ENCODE results near the gene TOPAZ1.

TOPAZ1 gene

DNA sequence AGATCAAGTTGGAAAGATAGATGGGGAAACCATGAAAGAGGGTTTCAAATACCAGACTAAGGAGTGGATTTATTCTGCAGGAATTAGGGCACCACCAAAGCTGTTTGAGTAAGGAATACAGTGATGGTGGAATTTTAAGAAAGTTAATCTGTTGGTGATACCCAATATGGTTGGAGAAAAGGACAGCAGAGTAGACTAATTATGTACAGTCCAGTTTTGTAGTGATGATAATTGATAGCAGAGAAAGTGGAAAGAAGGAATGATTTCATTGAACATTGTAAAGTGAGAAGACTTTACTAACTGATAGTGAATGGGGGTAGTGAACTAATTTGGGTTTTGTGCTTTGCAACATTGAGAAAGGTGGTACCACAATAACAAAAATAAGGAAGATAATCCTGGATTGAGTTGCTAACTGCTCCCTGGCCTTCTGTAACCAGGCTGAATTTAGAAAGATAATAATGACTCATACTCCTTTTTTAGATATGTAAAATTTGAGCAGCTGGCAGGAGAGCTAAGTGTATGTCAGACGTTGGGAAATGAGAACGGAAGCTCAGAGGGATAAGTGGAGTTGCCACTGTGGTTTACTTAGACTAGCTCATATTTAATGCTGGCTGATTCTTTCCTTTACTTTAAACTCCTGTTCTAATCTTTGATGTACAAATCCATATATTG, 113.8 kb downstream of the TOPAZ1 start:
- H3K4me1 Mint-ChIP-seq, result peaks cover 0 to 2% of the 10 kb centered on the region in 2 donors
- no peak for ATAC-seq (replicated peaks)
- no peak overlapping the region for H3K4me3 Mint-ChIP-seq
- DNase-seq, result no peak
- no peaks in the 10 kb centered on the region for H3K27me3 Mint-ChIP-seq
- H3K36me3 Mint-ChIP-seq, result peaks cover 21 to 33% of the 10 kb centered on the region in 2 donors
- H3K27ac Mint-ChIP-seq, result no peak overlapping the region
- no peaks in the 10 kb centered on the region for H3K9me3 Mint-ChIP-seq

- Mint-ChIP-seq H3K4me3 (no peak overlapping the region), H3K4me1 (peaks cover 0 to 2% of the 10 kb centered on the region in 2 donors), H3K9me3 (no peaks in the 10 kb centered on the region), H3K36me3 (peaks cover 11 to 20% of the 10 kb centered on the region in 2 donors), H3K27me3 (no peaks in the 10 kb centered on the region), H3K27ac (no peak overlapping the region)
- ATAC-seq (replicated peaks), result no peak
- no peak for DNase-seq
These were observed 117.6 kb downstream of the TOPAZ1 start for GRCh38 chr3:44359146-44359751.

GRCh38 chr3:44363591-44363990, 121.9 kb downstream of the TOPAZ1 start:
- no peak overlapping the region for H3K27ac Mint-ChIP-seq
- no peak for DNase-seq
- no peaks in the 10 kb centered on the region for H3K9me3 Mint-ChIP-seq

GRCh38 chr3:44365952-44366351, 124.3 kb downstream of the TOPAZ1 start:
- no peak for DNase-seq
- Mint-ChIP-seq H3K9me3 (no peaks in the 10 kb centered on the region), H3K27me3 (no peaks in the 10 kb centered on the region), H3K4me1 (no peaks in the 10 kb centered on the region), H3K27ac (no peak overlapping the region), H3K4me3 (no peak overlapping the region), H3K36me3 (peaks cover 3 to 12% of the 10 kb centered on the region in 2 donors)
- no peak for ATAC-seq (replicated peaks)

More at GRCh38 chr3:44363591-44363990, 121.9 kb downstream of the TOPAZ1 start:
- no peak overlapping the region for H3K4me3 Mint-ChIP-seq
- H3K27me3 Mint-ChIP-seq, result no peaks in the 10 kb centered on the region
- H3K4me1 Mint-ChIP-seq, result no peaks in the 10 kb centered on the region
- ATAC-seq (replicated peaks), result no peak
- H3K36me3 Mint-ChIP-seq, result peaks cover 3 to 17% of the 10 kb centered on the region in 2 donors

DNA sequence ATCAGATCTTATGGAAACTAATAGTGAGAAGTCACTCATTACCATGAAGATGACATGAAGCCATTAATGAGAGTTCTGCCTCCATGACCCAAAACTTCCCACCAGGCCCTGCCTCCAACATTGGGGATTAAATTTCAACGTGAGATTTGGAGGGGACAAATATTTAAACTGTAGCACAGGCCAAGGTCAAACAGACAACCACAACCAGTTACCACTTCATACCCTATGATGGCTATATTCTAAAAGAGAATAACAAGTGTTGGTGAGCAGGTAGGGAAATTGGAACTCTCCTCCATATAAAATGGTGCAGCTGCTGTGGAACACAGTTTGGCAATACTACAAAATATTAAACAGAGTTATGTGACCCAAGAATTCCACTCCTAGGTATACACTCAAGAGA, 133.8 kb downstream of the TOPAZ1 start:
- Mint-ChIP-seq H3K9me3 (peaks cover 2 to 13% of the 10 kb centered on the region in 2 donors), H3K4me1 (peaks cover 0 to 2% of the 10 kb centered on the region in 2 donors), H3K36me3 (peaks cover 16 to 24% of the 10 kb centered on the region in 2 donors), H3K27ac (no peak overlapping the region), H3K27me3 (no peaks in the 10 kb centered on the region), H3K4me3 (no peak overlapping the region)
- no peak for DNase-seq
- ATAC-seq (replicated peaks), result no peak
